IPS-18a (cell line): Measurements from ENCODE around the gene TMUB2.

Experiments used
- H3K27ac ChIP-seq: one replicate; pipeline ENCODE4 v1.5.1; 2013; ENCODE audit warnings: low read length
- H3K27me3 ChIP-seq: one replicate; pipeline ENCODE4 v1.6.1; 2013; ENCODE audit warnings: mild to moderate bottlenecking, low read length; ENCODE audit not compliant: control insufficient read depth, insufficient read depth
- H3K36me3 ChIP-seq: one replicate; pipeline ENCODE4 v1.6.1; 2013; ENCODE audit warnings: low read depth, low read length; ENCODE audit not compliant: control insufficient read depth
- H3K4me1 ChIP-seq: one replicate; pipeline ENCODE4 v1.6.1; 2013; ENCODE audit warnings: low read depth, low read length; ENCODE audit not compliant: control insufficient read depth
- H3K4me3 ChIP-seq: one replicate; pipeline ENCODE4 v1.5.1; 2013; ENCODE audit warnings: low read length
- H3K9ac ChIP-seq: one replicate; pipeline ENCODE4 v1.6.1; 2013; ENCODE audit warnings: mild to moderate bottlenecking, low read length, moderate library complexity
- H3K9me3 ChIP-seq: one replicate; pipeline ENCODE4 v1.6.1; 2013; ENCODE audit warnings: low read depth, low read length; ENCODE audit not compliant: control insufficient read depth

Gene TMUB2

GRCh38 chr17:44159519-44160210 lies 27.1 kb upstream of the TMUB2 start:
- Histone ChIP-seq H3K4me1 (no peaks in the 10 kb centered on the region), H3K9me3 (no peaks in the 10 kb centered on the region), H3K9ac (no peak overlapping the region), H3K27ac (no peak overlapping the region), H3K36me3 (peaks cover 41% of the 10 kb centered on the region), H3K4me3 (no peak overlapping the region), H3K27me3 (no peaks in the 10 kb centered on the region)

GRCh38 chr17:44164476-44164875 lies 22.3 kb upstream of the TMUB2 start:
- no peak overlapping the region for H3K9ac ChIP-seq
- no peak overlapping the region for H3K4me3 ChIP-seq
- H3K36me3 ChIP-seq: peaks cover 23% of the 10 kb centered on the region
- no peaks in the 10 kb centered on the region for H3K4me1 ChIP-seq
- H3K27me3 ChIP-seq: no peaks in the 10 kb centered on the region
- no peaks in the 10 kb centered on the region for H3K9me3 ChIP-seq
- H3K27ac ChIP-seq: no peak overlapping the region

GRCh38 chr17:44167181-44167861 lies 19.5 kb upstream of the TMUB2 start:
- Histone ChIP-seq H3K9me3 (no peaks in the 10 kb centered on the region), H3K27me3 (no peaks in the 10 kb centered on the region), H3K9ac (no peak overlapping the region), H3K4me1 (peaks cover 8% of the 10 kb centered on the region), H3K36me3 (peaks cover 3% of the 10 kb centered on the region), H3K4me3 (no peak overlapping the region), H3K27ac (no peak overlapping the region)

GRCh38 chr17:44170135-44170498 lies 16.7 kb upstream of the TMUB2 start:
- no peaks in the 10 kb centered on the region for H3K36me3 ChIP-seq
- no peak overlapping the region for H3K4me3 ChIP-seq
- no peak overlapping the region for H3K9ac ChIP-seq
- no peak overlapping the region for H3K27ac ChIP-seq
- no peaks in the 10 kb centered on the region for H3K9me3 ChIP-seq
- H3K4me1 ChIP-seq: peaks cover 8% of the 10 kb centered on the region
- no peaks in the 10 kb centered on the region for H3K27me3 ChIP-seq

GRCh38 chr17:44170499-44171201 lies 16.1 kb upstream of the TMUB2 start, which contains the start of gene ASB16:
Gene ASB16 (plus strand): TSS chr17:44170704. CDS start chr17:44170790, 86 bp downstream.
- Histone ChIP-seq H3K4me3 (no peak within 1 kb of the TSS), H3K9ac (peak within 1 kb of the TSS; percentile 4), H3K4me1 (peaks cover 8% of the 10 kb centered on the region), H3K27me3 (no peaks in the 10 kb centered on the region), H3K27ac (no peak within 1 kb of the TSS), H3K36me3 (no peaks in the 10 kb centered on the region), H3K9me3 (no peaks in the 10 kb centered on the region)

- Histone ChIP-seq H3K9me3 (no peaks in the 10 kb centered on the region), H3K36me3 (no peaks in the 10 kb centered on the region), H3K27ac (no peak overlapping the region), H3K4me3 (no peak overlapping the region), H3K4me1 (peaks cover 8% of the 10 kb centered on the region), H3K9ac (no peak overlapping the region), H3K27me3 (no peaks in the 10 kb centered on the region)
Measured at GRCh38 chr17:44171931-44172455, 14.8 kb upstream of the TMUB2 start.

GRCh38 chr17:44174427-44174826 lies 12.3 kb upstream of the TMUB2 start:
- peaks cover 8% of the 10 kb centered on the region for H3K4me1 ChIP-seq
- no peak overlapping the region for H3K4me3 ChIP-seq
- no peaks in the 10 kb centered on the region for H3K27me3 ChIP-seq
- peaks cover 5% of the 10 kb centered on the region for H3K36me3 ChIP-seq
- H3K9me3 ChIP-seq: no peaks in the 10 kb centered on the region
- no peak overlapping the region for H3K27ac ChIP-seq
- no peak overlapping the region for H3K9ac ChIP-seq

- Histone ChIP-seq H3K4me3 (no peak overlapping the region), H3K9ac (no peak overlapping the region), H3K27me3 (no peaks in the 10 kb centered on the region), H3K9me3 (no peaks in the 10 kb centered on the region), H3K27ac (no peak overlapping the region), H3K36me3 (peaks cover 5% of the 10 kb centered on the region), H3K4me1 (no peaks in the 10 kb centered on the region)
Measured at GRCh38 chr17:44176257-44176656, 10.5 kb upstream of the TMUB2 start.

GRCh38 chr17:44176671-44177501 lies 9.9 kb upstream of the TMUB2 start:
- no peaks in the 10 kb centered on the region for H3K27me3 ChIP-seq
- no peaks in the 10 kb centered on the region for H3K4me1 ChIP-seq
- peaks cover 9% of the 10 kb centered on the region for H3K36me3 ChIP-seq
- no peaks in the 10 kb centered on the region for H3K9me3 ChIP-seq
- H3K4me3 ChIP-seq: no peak overlapping the region
- H3K27ac ChIP-seq: no peak overlapping the region
- H3K9ac ChIP-seq: no peak overlapping the region

GRCh38 chr17:44177640-44178039 lies 9.1 kb upstream of the TMUB2 start:
- Histone ChIP-seq H3K4me3 (no peak overlapping the region), H3K36me3 (peaks cover 17% of the 10 kb centered on the region), H3K27ac (no peak overlapping the region), H3K9me3 (no peaks in the 10 kb centered on the region), H3K27me3 (no peaks in the 10 kb centered on the region), H3K9ac (no peak overlapping the region), H3K4me1 (no peaks in the 10 kb centered on the region)

GRCh38 chr17:44178133-44178532 lies 8.6 kb upstream of the TMUB2 start:
- Histone ChIP-seq H3K27ac (no peak overlapping the region), H3K9ac (no peak overlapping the region)

More at GRCh38 chr17:44178133-44178532, 8.6 kb upstream of the TMUB2 start:
- Histone ChIP-seq H3K36me3 (peaks cover 19% of the 10 kb centered on the region), H3K9me3 (no peaks in the 10 kb centered on the region), H3K27me3 (no peaks in the 10 kb centered on the region), H3K4me1 (no peaks in the 10 kb centered on the region), H3K4me3 (no peak overlapping the region)
